Stimulated activated CD4-positive, alpha-beta T cell treated with anti-CD3 and anti-CD28 coated beads, Interleukin-2, amount 100 ng/mL, for 4 hours (primary cell): ENCODE results near the gene SRBD1.

Experiments
- DNase-seq: peaks from one replicate; pipeline ENCODE4 v3.0.0-alpha.2; 2020; ENCODE audit warnings: low read depth

The SRBD1 gene

DNA sequence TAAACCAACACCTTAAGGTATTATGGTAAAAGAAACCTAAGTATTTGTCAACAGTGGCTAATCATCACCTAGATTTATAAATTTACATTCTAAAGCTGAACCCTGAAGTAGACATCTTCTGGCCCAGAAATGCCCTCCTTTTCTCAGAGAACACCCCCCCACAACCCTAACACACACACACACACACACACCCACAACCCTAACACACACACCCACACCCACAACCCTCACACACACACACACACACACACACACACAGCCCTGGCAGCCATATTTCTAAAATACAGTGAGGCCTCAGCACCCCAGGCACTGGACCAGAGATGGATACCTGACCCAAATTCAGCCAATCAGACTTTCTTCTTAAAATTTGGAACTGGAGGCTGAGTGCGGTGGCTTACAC is 14.3 kb downstream of the SRBD1 start:
- no peak for DNase-seq

DNA sequence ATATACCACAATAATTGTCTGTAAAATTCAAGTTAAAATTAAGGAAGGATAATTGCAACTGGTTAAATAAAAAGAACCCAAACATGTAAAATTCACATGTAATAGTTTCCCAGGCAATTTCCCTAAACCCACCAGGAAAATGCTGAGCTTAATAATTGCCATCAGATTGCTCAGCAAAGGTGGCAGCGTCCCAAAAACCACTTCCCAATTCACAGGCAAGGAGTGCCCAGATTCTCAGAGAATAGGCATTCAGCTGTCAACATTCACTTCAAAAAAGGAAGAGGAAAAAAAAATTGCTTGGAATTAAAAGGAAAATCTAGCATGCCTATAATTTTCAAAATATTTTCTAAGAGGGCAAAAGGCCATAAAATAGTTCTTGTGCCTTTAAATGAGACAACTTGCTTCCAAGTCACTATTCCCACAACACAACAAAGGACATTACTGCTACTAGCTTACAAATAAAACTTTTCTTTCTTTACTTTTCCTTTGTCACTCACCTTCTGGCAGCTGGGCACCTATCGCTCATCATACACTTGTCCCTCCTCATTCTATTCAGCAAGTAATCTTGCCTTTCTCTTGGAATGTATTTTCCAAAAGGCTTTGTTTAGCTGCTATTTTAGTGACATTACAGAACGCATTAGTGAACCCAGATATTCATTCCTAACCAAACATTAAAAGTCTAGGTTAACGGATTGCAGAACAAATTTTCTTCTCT is 15.2 kb downstream of the SRBD1 start:
- DNase-seq: no peak

DNA sequence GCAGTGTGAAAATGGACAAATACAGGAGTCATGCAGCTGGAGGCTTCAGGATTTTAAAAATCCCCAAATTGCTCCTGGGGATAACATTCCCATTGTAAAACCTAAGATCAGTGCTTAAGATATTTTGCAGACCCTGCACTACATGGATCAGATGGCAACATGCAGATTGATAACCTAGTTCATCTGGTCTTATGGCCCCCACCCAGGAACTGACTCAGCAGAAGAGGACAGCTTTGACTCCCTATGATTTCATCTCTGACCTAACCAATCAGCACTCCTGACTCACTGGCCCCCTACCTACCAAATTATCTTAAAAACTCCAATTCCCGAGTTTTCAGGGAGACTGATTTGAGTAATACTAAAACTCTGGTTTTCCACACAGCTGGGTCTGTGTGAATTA is 20.0 kb downstream of the SRBD1 start:
- no peak for DNase-seq

DNA sequence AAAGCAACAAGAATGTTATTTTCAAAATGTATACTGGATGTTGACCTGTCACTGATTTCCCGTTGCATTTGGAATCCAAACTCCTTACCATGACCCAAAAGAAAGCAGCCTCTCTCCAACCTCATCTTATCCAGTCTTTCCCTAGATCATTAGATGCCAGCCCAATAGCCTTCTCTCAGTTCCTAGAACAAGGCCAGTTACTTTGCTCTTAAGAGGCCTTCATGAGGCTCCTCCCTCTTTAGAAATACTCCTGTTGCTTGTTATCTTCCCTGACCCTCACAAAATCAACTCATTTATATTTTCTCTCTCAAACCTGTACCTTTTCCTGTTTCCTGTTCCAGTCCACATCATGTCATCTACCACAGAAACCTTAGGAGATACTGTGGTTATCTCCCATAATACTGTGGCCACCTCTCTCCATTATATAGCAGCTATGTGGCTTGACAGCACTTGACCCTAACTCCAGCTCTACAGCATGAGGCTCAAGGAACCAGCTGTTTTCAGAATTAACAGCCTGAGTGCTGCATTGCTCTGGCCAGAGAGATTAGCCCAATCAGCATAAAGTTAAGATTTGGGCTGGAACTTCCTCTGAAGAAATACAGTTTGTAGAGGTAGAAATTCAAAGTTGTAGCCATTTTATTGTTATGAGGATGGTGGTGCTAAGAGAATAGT is 22.8 kb downstream of the SRBD1 start:
- no peak for DNase-seq

DNA sequence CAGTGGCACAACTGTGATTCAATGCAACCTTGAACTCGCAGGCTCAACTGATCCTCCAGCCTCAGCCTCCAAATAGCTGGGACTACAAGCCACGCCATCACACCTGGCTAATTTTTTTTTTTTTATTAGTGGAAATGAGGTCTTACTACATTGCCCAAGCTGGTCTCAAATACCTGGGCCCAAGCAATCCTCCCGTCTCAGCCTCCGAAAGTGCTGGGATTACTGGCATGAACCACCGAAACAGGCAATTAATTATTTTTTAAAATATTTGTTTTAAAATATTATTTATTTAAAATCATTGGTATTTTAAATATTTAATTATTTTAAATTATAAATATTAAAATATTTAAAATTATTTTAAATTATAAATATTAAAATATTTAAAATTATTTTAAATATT is 24.5 kb downstream of the SRBD1 start:
- DNase-seq: no peak

DNA sequence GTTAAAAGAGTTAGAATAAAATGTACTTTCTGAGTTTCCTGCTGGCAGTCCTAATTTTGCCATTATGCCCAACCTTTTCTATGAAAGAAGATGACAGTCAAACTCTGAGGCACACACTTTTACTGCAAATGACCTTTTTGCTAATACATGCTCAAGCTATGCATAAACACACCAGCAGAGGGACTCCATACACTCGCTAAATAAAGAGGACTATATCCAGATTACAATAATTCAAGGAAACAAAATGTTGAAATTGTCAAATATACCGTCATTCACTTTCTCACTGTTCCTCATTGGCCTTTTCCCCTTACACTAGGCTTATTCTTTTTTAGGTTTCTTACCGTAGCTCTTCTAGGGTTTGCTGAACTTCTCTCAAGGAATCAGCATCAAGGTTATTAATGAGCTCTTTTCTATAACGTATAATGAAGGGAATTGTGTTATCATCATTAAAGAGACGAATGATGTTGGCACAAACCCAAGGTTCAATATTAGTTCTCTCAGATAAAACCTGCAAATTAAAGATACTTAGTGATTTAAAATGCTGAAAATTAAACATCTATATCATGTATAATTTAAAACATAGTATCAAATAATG is 25.7 kb downstream of the SRBD1 start:
- no peak for DNase-seq

DNA sequence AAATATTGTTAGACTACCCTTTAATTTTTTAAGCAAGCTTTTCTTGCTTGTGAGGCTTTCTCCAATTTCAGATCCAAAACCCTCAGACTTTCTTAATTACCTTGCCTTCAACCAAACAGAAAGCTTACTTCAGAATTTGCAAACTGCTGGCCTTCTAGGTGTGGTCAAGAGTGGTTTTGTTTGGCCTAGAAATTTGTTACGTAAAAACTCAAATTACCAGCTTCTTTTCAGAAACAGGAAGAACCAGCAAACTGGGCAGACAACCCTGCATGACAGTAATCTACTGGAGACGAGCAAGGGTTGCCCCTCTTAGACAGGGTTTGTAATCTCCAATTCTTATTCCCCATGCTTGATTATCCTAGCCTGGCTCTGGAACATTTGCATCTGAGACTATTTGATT is 27.1 kb downstream of the SRBD1 start:
- no peak for DNase-seq

DNA sequence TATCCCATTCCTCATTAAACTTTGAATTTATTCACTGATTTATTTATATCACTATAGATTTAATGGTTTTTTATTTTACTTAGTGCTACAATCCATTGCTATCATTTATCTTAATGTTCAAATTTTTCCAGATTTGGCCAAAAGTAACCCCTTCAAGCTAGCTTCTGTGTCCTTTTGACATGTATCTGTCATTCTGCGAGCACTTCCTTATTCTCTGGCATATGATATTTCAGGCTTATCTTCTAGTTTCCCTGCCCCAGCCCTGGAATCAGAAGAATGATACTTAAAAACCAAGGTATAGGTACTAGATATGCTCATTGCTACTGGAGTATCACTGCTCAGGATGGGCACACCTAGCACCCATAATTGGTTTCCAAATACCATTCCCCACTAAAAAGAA is 28.5 kb downstream of the SRBD1 start:
- no peak for DNase-seq

DNA sequence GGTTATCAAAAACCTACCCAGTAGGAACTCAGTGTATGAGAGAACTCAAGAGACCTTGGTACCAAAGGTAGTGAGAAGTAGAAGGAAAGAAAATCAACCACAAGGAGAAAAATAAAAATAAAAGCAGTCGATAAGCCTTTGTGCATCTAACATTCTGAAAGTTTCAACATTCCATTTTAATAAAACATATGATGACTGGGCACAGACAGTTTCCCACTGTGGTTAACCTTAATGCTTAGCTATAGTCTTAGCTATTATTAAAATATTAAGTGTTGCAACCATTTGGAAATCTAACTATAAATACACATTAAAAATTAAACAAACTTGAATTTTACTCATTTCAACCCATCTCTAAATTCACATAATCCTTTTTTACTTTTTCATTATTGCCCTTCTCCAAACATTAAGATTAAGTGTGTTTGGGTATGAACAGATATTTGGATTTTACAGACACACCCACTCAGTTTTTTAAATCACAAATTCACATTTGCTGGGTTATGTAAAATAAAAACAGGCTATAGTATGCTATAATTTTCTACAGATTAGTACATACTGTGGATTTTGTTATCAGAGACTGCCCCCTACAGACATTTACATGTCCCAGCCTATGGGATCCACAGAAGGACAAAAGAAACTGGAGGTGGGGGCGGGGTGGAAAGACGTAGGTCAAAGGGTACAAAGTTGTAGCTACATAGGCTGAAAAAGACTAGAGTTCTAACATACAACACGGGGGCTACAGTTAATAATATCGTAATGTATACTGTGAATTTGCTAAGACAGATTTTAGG is 32.8 kb downstream of the SRBD1 start:
- DNase-seq: peak; percentile 11

DNA sequence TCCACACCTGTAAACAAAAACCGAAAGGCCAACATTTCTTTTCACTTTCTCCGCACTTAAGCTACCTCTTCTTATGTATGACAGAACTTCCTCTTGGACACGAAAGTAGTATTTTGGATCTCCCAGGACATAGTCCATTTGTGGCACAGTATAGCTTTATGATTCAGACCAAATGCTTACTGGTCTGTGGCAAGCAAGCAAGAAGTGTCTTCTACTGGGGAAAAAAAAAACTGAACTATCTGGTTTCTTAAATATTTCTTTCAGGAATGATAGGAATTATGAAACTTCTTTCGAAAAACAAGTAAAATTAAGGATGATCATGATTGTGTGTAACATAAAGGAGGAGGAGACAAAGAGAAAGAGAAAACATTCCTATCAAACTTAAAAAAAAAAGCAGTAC is 33.6 kb downstream of the SRBD1 start:
- no peak for DNase-seq

DNA sequence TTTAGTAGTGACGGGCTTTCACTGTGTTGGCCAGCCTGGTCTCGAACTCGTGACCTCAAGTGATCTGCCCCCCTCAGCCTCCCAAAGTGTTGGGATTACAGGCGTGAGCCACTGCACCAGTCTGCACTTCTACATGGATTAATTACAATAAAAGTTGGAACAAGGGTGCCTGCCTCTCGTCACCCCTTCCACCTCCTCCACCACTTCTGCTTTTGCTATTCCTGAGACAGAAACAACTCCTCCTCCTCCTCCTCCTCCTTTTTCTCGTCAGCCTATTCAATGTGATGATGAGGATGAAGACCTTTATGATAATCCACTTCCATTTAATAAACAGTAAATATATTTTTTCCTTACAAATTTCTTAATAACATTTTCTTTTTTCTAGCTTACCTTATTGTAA is 35.2 kb downstream of the SRBD1 start:
- no peak for DNase-seq

DNA sequence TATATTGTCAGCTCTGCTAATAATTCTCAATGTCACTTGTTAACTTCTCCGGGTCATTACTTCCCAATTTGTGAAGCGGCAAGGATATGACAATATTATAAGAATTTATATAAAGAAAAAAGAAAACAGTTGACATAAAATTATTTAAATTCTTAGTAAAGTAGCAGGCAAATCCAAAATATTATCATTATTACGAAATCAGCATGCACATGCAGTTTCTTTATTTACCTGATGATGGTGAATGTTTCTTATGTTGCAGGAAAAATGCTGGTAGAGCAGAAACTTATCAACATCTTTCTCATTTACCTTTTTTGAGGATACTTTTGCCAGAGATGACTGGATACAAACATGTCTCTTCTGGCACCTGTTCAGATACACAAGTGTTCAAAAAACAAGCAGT is 38.1 kb downstream of the SRBD1 start:
- DNase-seq: no peak

DNA sequence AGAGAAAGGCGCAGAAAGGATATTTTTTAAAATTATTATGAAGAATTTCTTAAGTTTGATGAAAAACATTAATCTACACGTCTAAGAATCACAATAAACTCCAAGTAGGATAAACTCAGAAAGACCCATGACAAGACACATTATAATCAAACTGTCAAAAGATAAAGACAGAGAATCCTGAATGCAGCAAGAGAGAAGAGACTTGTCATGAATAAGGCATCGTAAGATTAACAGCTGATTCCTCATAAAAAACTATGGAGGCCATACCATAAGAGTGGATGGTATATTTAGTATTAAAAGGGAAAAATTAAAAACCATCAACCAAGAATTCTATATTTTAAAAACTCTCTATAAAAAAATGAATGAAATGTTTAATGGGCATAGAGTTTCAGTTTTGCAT is 39.1 kb downstream of the SRBD1 start:
- DNase-seq: no peak

DNA sequence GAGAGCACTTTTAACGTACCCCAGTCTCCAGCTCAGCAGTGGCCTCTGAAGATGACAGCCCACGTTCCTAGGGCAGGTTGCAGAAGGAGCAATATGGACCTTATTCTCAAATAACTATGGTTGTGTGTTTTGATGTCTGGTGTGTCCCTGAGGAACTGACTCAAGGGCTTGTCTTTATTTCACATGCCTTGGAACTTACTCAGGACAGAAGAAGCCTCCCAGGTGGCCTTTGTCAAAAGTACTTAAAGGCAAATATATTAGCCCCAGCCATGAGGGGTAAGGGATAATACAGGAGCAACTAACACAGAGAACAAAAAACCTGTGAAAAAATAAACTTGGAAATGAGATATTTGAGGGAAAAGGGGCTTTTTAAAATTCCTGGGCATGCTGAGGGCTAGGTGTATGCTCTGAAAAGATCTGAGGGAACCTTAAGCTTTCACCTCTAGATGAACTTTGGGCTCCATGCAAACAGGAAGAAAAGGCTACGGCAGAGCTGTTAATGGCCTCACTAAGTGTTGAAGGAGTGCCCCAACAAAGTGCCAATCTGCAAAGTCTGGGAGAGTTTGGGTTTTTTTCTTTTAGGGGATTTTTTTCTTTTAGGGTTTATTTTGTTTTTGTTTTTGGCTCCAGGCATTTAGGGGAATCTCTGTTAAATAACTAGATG is 40.3 kb downstream of the SRBD1 start:
- no peak for DNase-seq

DNA sequence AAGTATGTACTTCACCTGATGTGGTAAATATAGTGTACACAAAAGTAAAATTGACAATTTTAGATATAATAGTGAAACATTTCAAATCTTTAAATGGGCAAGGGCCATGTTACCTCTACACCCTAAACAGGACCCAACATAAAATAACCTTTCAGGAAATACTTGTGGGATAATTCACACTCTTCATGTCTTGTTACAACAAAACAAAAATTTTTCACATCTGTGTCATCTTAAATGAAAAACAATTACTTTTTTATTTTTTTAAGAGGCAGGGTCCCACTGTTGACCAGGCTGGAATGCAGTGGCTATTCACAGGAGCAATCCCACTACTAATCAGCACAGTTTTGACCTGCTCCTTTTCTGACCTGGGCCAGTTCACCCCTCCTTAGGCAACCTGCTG is 42.1 kb downstream of the SRBD1 start:
- DNase-seq: no peak

DNA sequence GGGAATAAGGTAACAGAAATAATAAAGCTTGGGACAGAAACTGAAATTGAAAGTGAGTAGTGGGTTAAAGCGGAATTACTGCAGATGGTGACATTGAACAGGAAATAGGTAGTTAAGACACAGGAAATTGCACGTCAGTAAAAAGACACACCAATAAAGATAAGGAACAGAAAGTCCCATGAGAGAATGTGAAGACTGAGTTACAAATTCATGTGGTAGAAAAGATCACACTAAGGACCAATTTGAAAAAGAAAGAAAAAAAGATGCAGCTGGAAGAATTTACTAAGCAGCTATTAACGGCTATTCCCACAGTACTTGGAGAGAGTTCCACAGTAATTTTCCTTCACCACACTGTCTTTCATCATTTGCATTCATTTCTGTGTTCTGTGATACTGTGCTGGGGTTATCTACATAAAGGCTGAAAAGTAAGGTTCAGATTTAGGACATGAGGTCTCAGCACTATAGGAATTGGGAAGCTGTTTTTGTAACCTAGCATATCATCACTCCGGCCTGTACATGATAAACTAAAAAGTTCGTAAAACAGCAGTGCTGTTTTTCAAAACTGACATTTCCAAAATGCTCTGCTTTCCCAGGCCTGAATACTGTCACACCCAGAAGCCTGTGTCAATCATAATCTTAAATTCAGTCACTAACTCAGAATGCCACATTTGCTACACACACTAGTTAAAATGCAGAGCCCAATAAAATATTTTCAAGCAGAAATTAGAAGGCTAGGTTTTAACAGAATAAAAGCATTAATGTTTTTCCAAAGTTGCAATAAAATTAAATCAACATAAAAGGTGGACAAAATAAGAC is 42.9 kb downstream of the SRBD1 start:
- DNase-seq: no peak

DNA sequence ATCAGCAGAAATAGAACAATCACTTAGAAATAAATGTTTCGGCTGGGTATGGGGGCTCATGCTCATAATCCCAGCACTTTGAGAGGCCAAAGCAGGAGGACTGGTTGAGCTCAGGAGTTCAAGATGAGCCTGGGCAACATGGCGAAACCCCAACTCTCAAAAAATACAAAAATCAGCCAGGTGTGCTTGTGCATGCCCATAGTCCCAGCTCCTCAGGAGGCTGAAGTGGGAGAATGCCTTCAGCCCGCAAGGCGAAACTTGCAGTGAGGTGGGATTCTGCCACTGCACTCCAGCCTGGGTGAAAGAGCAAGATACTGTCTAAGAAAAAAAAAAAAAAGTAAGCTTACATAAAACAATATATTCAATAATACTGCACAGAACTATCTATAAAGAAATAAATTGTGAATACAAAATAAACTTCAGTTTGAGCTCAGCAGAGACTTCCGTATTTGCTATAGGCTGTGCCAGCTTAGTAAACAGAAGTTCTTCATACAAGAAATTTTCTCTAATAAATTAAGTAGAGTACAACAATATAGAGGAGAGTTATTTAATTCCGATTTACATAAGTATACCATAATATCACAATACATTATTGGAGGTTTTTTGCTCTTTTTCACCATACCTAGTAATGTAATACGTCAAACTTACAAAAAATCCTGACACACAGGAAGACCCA is 43.6 kb downstream of the SRBD1 start:
- no peak for DNase-seq

DNA sequence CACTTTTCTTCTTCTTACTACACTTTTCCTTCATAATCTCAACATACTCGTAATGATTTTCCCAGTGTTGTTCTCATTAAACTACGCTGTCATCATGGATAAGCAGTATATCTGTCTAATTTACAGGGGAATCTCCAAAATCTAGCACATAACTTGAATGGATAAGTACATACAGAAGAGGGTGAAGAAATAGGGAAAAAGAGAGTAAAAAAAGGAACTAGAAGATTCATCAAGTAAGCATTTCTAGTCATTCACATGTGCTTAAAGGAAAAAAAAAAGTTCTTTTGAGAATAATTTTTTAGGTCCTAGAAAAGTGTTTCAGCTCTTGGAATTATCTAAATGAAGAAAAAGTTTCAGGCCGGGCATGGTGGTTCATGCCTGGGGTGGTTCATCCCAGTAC is 51.6 kb downstream of the SRBD1 start:
- DNase-seq: no peak

DNA sequence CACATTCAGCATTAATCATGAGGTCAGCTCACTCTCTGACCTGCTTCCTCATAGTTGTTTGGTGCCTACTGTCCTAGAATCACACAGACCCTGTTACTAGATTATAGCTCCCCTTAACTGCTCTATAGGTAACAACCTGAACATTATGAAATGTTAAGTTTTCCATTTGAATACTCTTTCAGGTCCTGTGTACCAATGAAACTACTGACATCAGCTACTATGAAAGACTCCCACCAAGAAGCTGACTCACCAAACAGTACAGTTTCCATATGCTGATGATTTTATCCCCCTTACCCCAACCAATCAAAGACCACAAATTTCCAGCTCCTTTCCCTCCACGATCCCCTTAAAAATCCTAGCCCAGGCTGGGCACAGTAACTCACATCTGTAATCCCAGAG is 56.3 kb downstream of the SRBD1 start:
- DNase-seq: no peak

DNA sequence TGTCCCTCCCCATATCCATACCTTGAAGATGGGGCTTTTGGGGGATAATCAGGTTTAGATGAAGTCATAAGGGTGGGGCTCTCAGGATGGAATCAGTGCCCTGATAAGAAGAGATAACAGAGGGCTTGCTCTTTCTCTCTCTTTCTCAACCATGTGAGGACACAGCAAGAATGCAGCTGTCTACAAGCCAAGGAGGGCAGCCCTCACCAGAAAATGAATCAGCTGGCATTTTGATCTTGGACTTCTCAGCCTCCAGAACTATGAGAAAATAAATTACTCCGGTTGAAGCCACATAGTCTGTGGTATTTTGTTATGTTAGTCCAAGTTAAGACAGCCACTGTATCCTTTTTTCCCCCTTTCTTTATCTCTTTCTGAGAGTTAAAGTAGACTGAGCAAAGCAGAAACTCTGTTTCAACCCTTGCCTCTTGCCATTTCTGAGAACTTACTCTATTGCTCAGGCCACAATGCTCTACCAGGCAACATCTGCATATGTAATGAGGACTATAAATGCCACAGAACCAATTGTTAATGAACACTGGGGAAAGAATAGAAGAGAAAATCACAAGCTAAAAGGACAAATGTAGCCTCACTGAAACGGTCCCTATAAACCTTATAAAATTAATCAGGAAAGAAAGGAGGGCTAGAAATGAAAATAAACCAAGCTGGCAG is 56.9 kb downstream of the SRBD1 start:
- no peak for DNase-seq
